Fibroblast of lung (primary cell): ENCODE data around the gene ZNF845.

Experiments
- CTCF ChIP-seq, 2 donors: IDR thresholded peaks in 1 of 2; conservative IDR thresholded peaks in 1 of 2; 1 replicate in 1 of 2; 2 replicates in 1 of 2; pipeline ENCODE4 v1.5.1; 2011 to 2012; ENCODE audit warnings: low read length in 2 of 2, control low read depth in 1 of 2, inconsistent platforms in 1 of 2, low read depth in 1 of 2, mild to moderate bottlenecking in 1 of 2
- EZH2 ChIP-seq: IDR thresholded peaks from 2 replicates; pipeline ENCODE4 v1.5.1; 2012; ENCODE audit warnings: low read length, control low read depth, mild to moderate bottlenecking; ENCODE audit errors: missing control alignments

GRCh38 chr19:53333066-53333462 lies 485 bp upstream of the ZNF845 start:
- TF ChIP-seq CTCF (conservative IDR thresholded peaks at IDR 0.05 in 1 of 2, IDR thresholded peaks at IDR 0.05 in 1 of 2; ENCODE audit: low read depth in 1 of 2, low read length in 2 of 2) (no peak), EZH2 (no peak)
